OCI-LY1 (cell line): ENCODE results near the gene ADAT3.

Experiments
- H2AFZ ChIP-seq: fragments of 200-600 bp; sonication (generic), shearing (Covaris generic); 2 replicates; pipeline ENCODE4 v1.6.0; 2014; ENCODE audit warnings: antibody characterized with exemption, mild to moderate bottlenecking, low read length
- H3F3A ChIP-seq: fragments of 200-600 bp; sonication (generic), shearing (Covaris generic); 2 replicates; pipeline ENCODE4 v1.6.0; 2014; ENCODE audit warnings: mild to moderate bottlenecking, antibody characterized with exemption, low read length, moderate library complexity; ENCODE audit not compliant: insufficient read depth
- H3K27ac ChIP-seq: fragments of 200-600 bp; sonication (generic); 2 replicates; pipeline ENCODE4 v1.5.1; 2014; ENCODE audit warnings: low read length, mixed run types, mild to moderate bottlenecking, low read depth; ENCODE audit not compliant: poor library complexity, severe bottlenecking
- H3K27me3 ChIP-seq: fragments of 200-600 bp; sonication (generic); 2 replicates; pipeline ENCODE4 v1.6.0; 2014; ENCODE audit warnings: antibody characterized with exemption, mild to moderate bottlenecking, low read length, moderate library complexity; ENCODE audit not compliant: insufficient read depth
- H3K36me3 ChIP-seq: fragments of 200-600 bp; sonication (generic); 2 replicates; pipeline ENCODE4 v1.6.1; 2014; ENCODE audit warnings: mild to moderate bottlenecking, antibody characterized with exemption, low read length, moderate library complexity, mixed read lengths; ENCODE audit not compliant: insufficient read depth
- H3K4me1 ChIP-seq: fragments of 200-600 bp; sonication (generic); 2 replicates; pipeline ENCODE4 v1.5.1; 2014; ENCODE audit warnings: mild to moderate bottlenecking, low read length, moderate library complexity; ENCODE audit not compliant: insufficient read depth, severe bottlenecking
- H3K4me2 ChIP-seq: fragments of 200-600 bp; sonication (generic), shearing (Covaris generic); 2 replicates; pipeline ENCODE4 v1.6.1; 2014; ENCODE audit warnings: low read length
- H3K4me3 ChIP-seq: fragments of 200-600 bp; sonication (generic); 2 replicates; pipeline ENCODE4 v1.5.1; 2014; ENCODE audit warnings: low read length, low read depth, mild to moderate bottlenecking, mixed read lengths; ENCODE audit not compliant: poor library complexity, severe bottlenecking
- H3K79me2 ChIP-seq: fragments of 200-600 bp; shearing (Covaris generic); 2 replicates; pipeline ENCODE4 v1.6.1; 2016; ENCODE audit warnings: mixed run types, low read length, mixed read lengths; ENCODE audit not compliant: insufficient read depth
- H3K9ac ChIP-seq: fragments of 200-600 bp; sonication (generic), shearing (Covaris generic); 2 replicates; pipeline ENCODE4 v1.6.1; 2014; ENCODE audit warnings: mild to moderate bottlenecking, low read length, mixed read lengths
- H3K9me2 ChIP-seq: fragments of 200-600 bp; sonication (generic), shearing (Covaris generic); 2 replicates; pipeline ENCODE4 v1.6.1; 2014; ENCODE audit warnings: low read depth, mild to moderate bottlenecking, low read length, mixed read lengths
- H3K9me3 ChIP-seq: fragments of 200-600 bp; shearing (Covaris generic); 2 replicates; pipeline ENCODE4 v1.6.1; 2014; ENCODE audit warnings: low read length, mixed read lengths
- H4K20me1 ChIP-seq: fragments of 200-600 bp; sonication (generic), shearing (Covaris generic); 2 replicates; pipeline ENCODE4 v1.6.0; 2016; ENCODE audit warnings: mild to moderate bottlenecking, low read length; ENCODE audit not compliant: insufficient read depth
- EZH2 ChIP-seq: fragments of 200-600 bp; sonication (generic), shearing (Covaris generic); IDR thresholded peaks from 2 replicates; pipeline ENCODE4 v1.8.0; 2017; ENCODE audit warnings: borderline replicate concordance, mixed run types, mild to moderate bottlenecking, antibody characterized with exemption, low read length, moderate library complexity, mixed read lengths
- TF ChIP-seq, protein P1 (sequence below): fragments of 200-600 bp; sonication (generic), shearing (Covaris generic); IDR thresholded peaks from 2 replicates; pipeline ENCODE4 v1.5.1; 2017; ENCODE audit warnings: mild to moderate bottlenecking, antibody characterized with exemption, low read length, moderate library complexity, mixed read lengths

Gene ADAT3

DNA sequence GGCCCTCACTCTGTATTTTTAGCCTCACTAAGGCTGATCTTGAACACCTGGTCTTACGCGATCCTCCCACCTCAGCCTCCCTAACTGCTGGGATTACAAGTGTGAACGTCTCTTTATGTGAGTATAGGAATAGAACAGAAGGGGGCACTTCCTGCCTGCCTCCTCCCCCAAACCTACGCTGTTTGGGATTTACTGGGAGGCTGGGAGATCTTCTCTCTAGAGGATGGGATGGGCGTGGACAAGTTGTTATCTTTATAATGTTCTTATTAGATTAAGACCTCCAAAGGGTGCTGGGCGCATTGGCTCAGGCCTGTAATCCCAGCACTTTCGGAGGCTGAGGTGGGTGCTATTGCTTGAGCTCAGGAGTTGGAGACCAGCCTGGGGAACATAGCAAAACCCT is 32.9 kb downstream of the ADAT3 start:
- Histone ChIP-seq H3K27me3 (no peaks in the 10 kb centered on the region; the same call in 1 of the 2 replicates), H4K20me1 (no peaks in the 10 kb centered on the region), H3K9me2 (no peaks in the 10 kb centered on the region), H3K4me1 (peaks cover 18% of the 10 kb centered on the region), H3K9me3 (0 out of 2 replicates have a peak, but pooled peaks cover 2% of the 10 kb centered on the region), H3K36me3 (peaks cover 4% of the 10 kb centered on the region; the same call in 1 of the 2 replicates), H3K79me2 (no peaks in the 10 kb centered on the region; the same call in 1 of the 2 replicates), H3K9ac (no peak overlapping the region), H2AFZ (no peak overlapping the region), H3K4me3 (no peak overlapping the region), H3K4me2 (no peak overlapping the region), H3F3A (peaks cover 1% of the 10 kb centered on the region; the same call in 1 of the 2 replicates), H3K27ac (no peak overlapping the region)
- TF ChIP-seq, protein P1, sequence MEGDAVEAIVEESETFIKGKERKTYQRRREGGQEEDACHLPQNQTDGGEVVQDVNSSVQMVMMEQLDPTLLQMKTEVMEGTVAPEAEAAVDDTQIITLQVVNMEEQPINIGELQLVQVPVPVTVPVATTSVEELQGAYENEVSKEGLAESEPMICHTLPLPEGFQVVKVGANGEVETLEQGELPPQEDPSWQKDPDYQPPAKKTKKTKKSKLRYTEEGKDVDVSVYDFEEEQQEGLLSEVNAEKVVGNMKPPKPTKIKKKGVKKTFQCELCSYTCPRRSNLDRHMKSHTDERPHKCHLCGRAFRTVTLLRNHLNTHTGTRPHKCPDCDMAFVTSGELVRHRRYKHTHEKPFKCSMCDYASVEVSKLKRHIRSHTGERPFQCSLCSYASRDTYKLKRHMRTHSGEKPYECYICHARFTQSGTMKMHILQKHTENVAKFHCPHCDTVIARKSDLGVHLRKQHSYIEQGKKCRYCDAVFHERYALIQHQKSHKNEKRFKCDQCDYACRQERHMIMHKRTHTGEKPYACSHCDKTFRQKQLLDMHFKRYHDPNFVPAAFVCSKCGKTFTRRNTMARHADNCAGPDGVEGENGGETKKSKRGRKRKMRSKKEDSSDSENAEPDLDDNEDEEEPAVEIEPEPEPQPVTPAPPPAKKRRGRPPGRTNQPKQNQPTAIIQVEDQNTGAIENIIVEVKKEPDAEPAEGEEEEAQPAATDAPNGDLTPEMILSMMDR = no peak
- no peak for TF ChIP-seq EZH2

DNA sequence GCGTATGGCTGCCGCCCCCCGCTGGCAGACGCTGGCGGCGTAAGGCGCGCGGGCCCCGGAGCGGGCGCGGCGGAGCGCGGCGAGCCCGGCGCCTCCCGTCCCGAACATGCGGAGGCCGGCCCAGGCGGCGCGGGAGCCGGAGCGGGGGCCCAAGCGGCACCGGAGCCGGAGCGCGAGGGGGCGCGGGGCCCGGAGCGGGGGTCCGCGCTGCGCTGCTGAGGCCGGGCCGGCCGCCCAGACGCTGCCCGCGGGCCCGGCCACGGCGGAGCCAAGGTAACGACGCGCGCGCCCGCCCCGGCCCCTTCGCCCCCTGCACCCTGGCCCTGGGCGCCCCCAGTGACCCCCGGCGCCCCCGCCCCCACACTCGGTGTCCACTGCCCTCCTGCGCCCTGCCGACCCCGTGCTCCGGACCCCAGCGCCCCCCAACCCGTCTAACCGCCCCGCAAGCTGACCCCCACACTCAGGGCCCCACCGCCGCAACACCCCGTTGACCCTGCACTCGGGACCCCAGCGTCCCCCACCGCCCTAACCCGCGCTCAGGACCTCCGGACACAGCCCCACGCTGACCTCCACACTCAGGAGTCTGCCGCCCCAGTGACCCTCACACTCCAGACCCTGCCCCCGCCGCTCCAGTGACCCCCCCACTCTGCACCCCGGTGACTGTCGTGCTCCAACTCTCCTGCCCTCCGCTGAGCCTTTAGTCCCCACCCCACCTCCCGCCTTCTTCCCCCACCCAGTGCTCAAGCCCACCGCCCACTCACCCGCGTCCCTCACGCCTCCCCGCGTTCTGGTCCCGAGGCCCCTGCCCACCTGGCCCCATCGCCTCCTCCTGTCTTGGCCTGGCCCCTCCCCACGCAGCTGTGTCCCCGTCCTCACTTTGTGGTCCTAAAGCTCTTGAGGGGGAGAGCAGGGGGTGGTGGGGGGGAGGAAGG is 36.2 kb downstream of the ADAT3 start, which contains the start of gene CSNK1G2:
CSNK1G2 (plus strand) TSS at position 27 of the 932 bp plus-strand sequence. CDS start 28,601 bp downstream, outside the sequence.
- no peaks in the 10 kb centered on the region for H4K20me1 ChIP-seq
- no peaks in the 10 kb centered on the region for H3K9me3 ChIP-seq
- peak within 1 kb of the TSS; percentile 82 for H3K9ac ChIP-seq
- H3K4me2 ChIP-seq = peak within 1 kb of the TSS; percentile 91
- H3K36me3 ChIP-seq = no peaks in the 10 kb centered on the region
- no peak for TF ChIP-seq EZH2
- TF ChIP-seq, protein P1 = no peak
- peak within 1 kb of the TSS; percentile 84 for H3K27ac ChIP-seq
- peaks cover 4% of the 10 kb centered on the region; the same call in 1 of the 2 replicates for H3F3A ChIP-seq
- no peaks in the 10 kb centered on the region for H3K9me2 ChIP-seq
- H3K79me2 ChIP-seq = peaks cover 30% of the 10 kb centered on the region
- no peak within 1 kb of the TSS for H2AFZ ChIP-seq
- peak within 1 kb of the TSS; percentile 83 for H3K4me3 ChIP-seq
- peaks cover 34% of the 10 kb centered on the region for H3K4me1 ChIP-seq
- no peaks in the 10 kb centered on the region; the same call in 1 of the 2 replicates for H3K27me3 ChIP-seq

DNA sequence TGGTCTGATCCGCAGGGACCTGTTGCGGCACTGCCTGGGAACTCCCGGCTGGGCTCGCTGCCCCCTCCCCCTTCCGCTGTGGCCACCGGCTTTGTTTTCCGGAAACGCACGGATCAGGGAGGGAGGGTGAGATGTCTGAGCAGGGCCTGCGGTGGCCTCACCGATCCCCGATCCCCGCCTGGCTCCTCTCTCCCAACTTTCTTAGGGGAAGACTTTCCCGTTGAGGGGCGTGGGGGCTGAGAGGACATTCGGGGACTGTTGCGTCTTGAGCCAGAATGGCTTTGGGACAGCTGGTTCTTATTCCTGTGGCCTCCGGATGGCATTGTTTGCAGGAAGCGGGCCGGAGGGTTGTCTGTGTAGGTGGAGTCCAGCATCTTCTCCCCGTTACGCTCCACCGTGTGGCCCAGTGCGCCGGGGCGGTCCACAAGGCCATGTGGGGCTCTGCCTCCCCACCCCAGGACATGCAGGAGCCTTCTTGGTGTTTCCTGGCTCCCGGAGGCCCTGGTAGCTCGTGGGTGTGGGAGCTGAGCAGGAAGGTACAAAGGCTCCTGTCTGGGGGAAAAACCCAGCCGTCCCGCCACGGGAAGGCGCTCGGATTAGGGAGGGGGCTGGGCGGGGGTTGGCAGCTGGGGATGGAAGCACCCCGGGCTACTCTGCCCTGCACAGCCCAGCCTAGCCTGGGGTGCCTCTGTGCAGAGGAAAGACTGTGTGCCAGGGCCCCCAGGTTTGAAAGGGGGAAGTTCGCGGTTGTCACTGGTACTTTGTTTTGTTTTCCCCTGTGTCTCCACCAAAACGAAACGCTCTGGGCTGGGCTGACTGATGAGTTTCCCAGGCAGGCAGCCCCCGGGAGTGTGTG is 37.1 kb downstream of the ADAT3 start:
- Histone ChIP-seq H3K4me1 (peaks cover 34% of the 10 kb centered on the region), H3K36me3 (0 out of 2 replicates have a peak, but pooled peaks cover 3% of the 10 kb centered on the region), H2AFZ (no peak overlapping the region), H3K27ac (peak overlapping the region; percentile 84), H3K9me3 (no peaks in the 10 kb centered on the region), H3K9me2 (no peaks in the 10 kb centered on the region), H3K9ac (peak overlapping the region; percentile 70), H4K20me1 (no peaks in the 10 kb centered on the region), H3K79me2 (peaks cover 36% of the 10 kb centered on the region), H3K4me3 (peak overlapping the region; percentile 76), H3F3A (peaks cover 4% of the 10 kb centered on the region; the same call in 1 of the 2 replicates), H3K4me2 (peak overlapping the region; percentile 87), H3K27me3 (no peaks in the 10 kb centered on the region)
- TF ChIP-seq EZH2 = no peak
- TF ChIP-seq, protein P1 = no peak
